Left renal pelvis (tissue), 4 donors: ENCODE measurements around the gene IPO7. TPM values are rescaled to one million over a fixed set of nuclear protein-coding genes. Genes with fewer than 3 reads are reported as not detected.

Experiments used
- DNase-seq, 4 donors: peaks; one replicate each; pipeline ENCODE4 v3.0.0-alpha.2; 2013; ENCODE audit warnings: low read depth in 4 of 4, low spot score in 3 of 4
- polyA plus RNA-seq, 4 donors: library from polyadenylated mRNA; unstranded; fragments of 120-200 nt; gene quantifications; one replicate each; pipeline ENCODE4 v1.2.1, GENCODE V29; 2013; ENCODE audit not compliant: insufficient read length in 4 of 4

The IPO7 gene
- polyA plus RNA-seq, 4 donors = 84.7 to 127 (median 114) TPM

GRCh38 chr11:9489080-9489765 lies 104.8 kb downstream of the IPO7 start:
- DNase-seq = no peak

GRCh38 chr11:9490376-9490775 lies 105.9 kb downstream of the IPO7 start:
- DNase-seq = no peak

- no peak for DNase-seq
Observed at GRCh38 chr11:9493492-9493891, 109.0 kb downstream of the IPO7 start.

- no peak for DNase-seq
Observed at GRCh38 chr11:9494316-9494715, 109.9 kb downstream of the IPO7 start.

DNA sequence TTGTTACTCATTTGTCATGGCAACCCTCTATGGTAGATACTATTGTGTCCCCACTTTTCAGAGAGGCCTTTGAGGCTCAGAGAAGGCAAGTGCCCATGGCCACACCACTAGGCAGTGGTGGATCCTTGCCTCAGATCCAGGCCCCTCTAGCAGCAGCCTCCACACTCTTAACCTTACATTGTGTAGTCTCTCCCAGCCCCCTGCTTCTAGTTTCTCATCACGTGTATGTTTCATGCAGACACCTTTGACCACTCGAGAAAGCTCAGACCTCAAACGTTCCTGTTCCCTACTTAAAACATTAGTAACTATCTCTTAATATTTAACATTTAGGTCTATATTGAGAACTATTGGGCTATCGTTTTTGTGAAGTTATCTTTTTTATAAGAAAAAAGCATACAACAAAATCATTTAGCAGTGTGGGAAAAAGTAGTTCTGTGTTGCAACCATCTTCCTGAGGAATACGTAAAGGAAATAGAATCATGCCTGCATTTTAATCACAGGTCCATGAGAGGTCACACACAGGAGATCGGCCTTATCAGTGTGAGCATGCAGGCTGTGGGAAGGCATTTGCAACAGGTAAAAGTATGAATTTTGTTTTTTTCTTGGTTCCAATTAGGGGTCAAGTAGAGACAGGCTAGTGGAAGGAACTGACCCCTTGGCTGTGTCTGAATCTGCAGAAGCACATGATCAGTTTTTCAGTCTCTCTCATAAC lies 111.5 kb downstream of the IPO7 start:
- DNase-seq = no peak

Other genes with a start within 250 kb of the IPO7 start
- 100 to 1,000 TPM in 1 of 4 donors, 10 to 100 TPM in 3; 81.1 to 110 (median 93.6) TPM for gene DENND5A, start 119.3 kb upstream of the IPO7 start, polyA plus RNA-seq
- gene TMEM41B, start 70.1 kb upstream of the IPO7 start, polyA plus RNA-seq = 10 to 100 TPM; 23.3 to 46.4 (median 41.5) TPM
- gene ZNF143, start 76.4 kb downstream of the IPO7 start, polyA plus RNA-seq = 10 to 100 TPM; 22.3 to 32.8 (median 30.7) TPM
- gene WEE1, start 189.0 kb downstream of the IPO7 start, polyA plus RNA-seq = 100 to 1,000 TPM in 1 of 4 donors, 10 to 100 TPM in 3; 58.8 to 102 (median 96.6) TPM